HepG2 (cell line): Measurements from ENCODE around the gene CHAF1B. TPM values are rescaled to one million over a fixed set of nuclear protein-coding genes. Genes with fewer than 3 reads are reported as not detected.

ENCODE experiments used
- ATAC-seq: fragments of 200-7000 bp; cut with Tn5 transposase; 3 replicates; pipeline ENCODE4 v1.9.1; 2020; ENCODE audit warnings: mild to moderate bottlenecking, moderate library complexity
- BruUV-seq: library from RNA; stranded (reverse); fragments of 400-500 nt; replicated peaks from 2 replicates; lab custom pipeline; 2021; lab: Mats Ljungman, UMichigan
- CTCF ChIA-PET: fragments of 300-600 bp; formaldehyde crosslinking; extraction: SDS; loops from one replicate; lab custom pipeline; 2021; ENCODE audit warnings: low total read pairs, inconsistent platforms, low intra/inter-chr PET ratio; lab: Yijun Ruan, JAX
- POLR2A ChIA-PET: fragments of 350-600 bp; sonication (Branson Sonifier 250); formaldehyde crosslinking; loops from one replicate; lab custom pipeline; 2020; ENCODE audit warnings: antibody characterized with exemption, inconsistent platforms; lab: Yijun Ruan, JAX
- DNase-seq: peaks from one replicate; pipeline ENCODE4 v3.0.0-alpha.2; 2015; ENCODE audit warnings: low spot score
- FAIRE-seq: peaks from 3 replicates; lab custom pipeline; 2011; peaks lifted over from hg19 to GRCh38; lab: Jason Lieb, UNC
- H2AFZ ChIP-seq: one replicate; pipeline ENCODE4 v1.6.1; 2011; ENCODE audit warnings: low read length, inconsistent platforms
- H3K27ac ChIP-seq: fragments of 300-600 bp; 3 replicates; pipeline ENCODE4 v1.8.0; 2011; ENCODE audit warnings: mixed run types, mild to moderate bottlenecking, mixed read lengths, low read length, inconsistent platforms; ENCODE audit not compliant: insufficient read depth; ENCODE audit errors: extremely low read length
- H3K27me3 ChIP-seq, 2 experiments: fragments of 200-600 bp in 1 of 2; 2 replicates in 1 of 2; 3 replicates in 1 of 2; pipeline versions ENCODE4 v1.6.0 to v1.8.0; 2011; ENCODE audit warnings: low read length in 2 of 2, mild to moderate bottlenecking in 2 of 2, moderate library complexity in 2 of 2, inconsistent platforms in 1 of 2; ENCODE audit not compliant: insufficient read depth in 2 of 2, control insufficient read depth in 1 of 2
- H3K36me3 ChIP-seq, 2 experiments: fragments of 200-600 bp in 1 of 2; replicated peaks in 1 of 2; 2 replicates in 1 of 2; 3 replicates in 1 of 2; pipeline versions ENCODE4 v1.5.1 to v1.8.0; 2011; ENCODE audit warnings: low read length in 2 of 2, inconsistent platforms in 1 of 2; ENCODE audit not compliant: insufficient read depth in 2 of 2, control insufficient read depth in 1 of 2
- H3K4me1 ChIP-seq: 2 replicates; pipeline ENCODE4 v1.5.1; 2012; ENCODE audit warnings: low read length, inconsistent platforms; ENCODE audit not compliant: insufficient read depth
- H3K4me2 ChIP-seq: 2 replicates; pipeline ENCODE4 v1.6.0; 2011; ENCODE audit warnings: low read depth, low read length, inconsistent platforms
- H3K4me3 ChIP-seq, 3 experiments: fragments of 200-600 bp in 1 of 3; sonication (generic), shearing (Covaris generic) in 1 of 3; replicated peaks in 1 of 3; 2 replicates each; pipeline ENCODE4 v1.5.1; 2011 to 2016; ENCODE audit warnings: low read length in 3 of 3, inconsistent platforms in 2 of 3, low read depth in 2 of 3, mild to moderate bottlenecking in 2 of 3, control low read depth in 1 of 3, mixed read lengths in 1 of 3; ENCODE audit not compliant: insufficient read depth in 1 of 3
- H3K79me2 ChIP-seq: one replicate; pipeline ENCODE4 v1.6.1; 2011; ENCODE audit warnings: low read length, inconsistent platforms; ENCODE audit not compliant: insufficient read depth
- H3K9ac ChIP-seq: 2 replicates; pipeline ENCODE4 v1.6.0; 2011; ENCODE audit warnings: mild to moderate bottlenecking, low read depth, low read length, inconsistent platforms; ENCODE audit not compliant: insufficient read depth
- H3K9me3 ChIP-seq: 2 replicates; pipeline ENCODE4 v1.5.1; 2012; ENCODE audit warnings: mild to moderate bottlenecking, low read length
- H4K20me1 ChIP-seq: 2 replicates; pipeline ENCODE4 v1.6.0; 2011; ENCODE audit warnings: inconsistent platforms, mild to moderate bottlenecking, low read length, moderate library complexity; ENCODE audit not compliant: insufficient read depth
- CAMTA2 ChIP-seq: sonication (generic); formaldehyde crosslinking; IDR thresholded peaks from 2 replicates; pipeline ENCODE4 v1.4.0; 2020; ENCODE audit warnings: mild to moderate bottlenecking, missing genetic modification reagents, borderline replicate concordance
- HNRNPL ChIP-seq: fragments of 200-400 bp; formaldehyde crosslinking; IDR thresholded peaks from 2 replicates; pipeline ENCODE4 v1.6.1; 2017; ENCODE audit warnings: mild to moderate bottlenecking, low read depth, low read length
- POLR2AphosphoS5 ChIP-seq: IDR thresholded peaks from 2 replicates; pipeline ENCODE4 v1.6.1; 2012; ENCODE audit warnings: low read depth, low read length
- RAD21 ChIP-seq: fragments of 450-650 bp; formaldehyde crosslinking; IDR thresholded peaks from 2 replicates; pipeline ENCODE4 v1.5.0; 2020; ENCODE audit warnings: mild to moderate bottlenecking
- SMAD1 ChIP-seq: sonication (generic); formaldehyde crosslinking; IDR thresholded peaks from 2 replicates; pipeline ENCODE4 v1.4.0; 2020; ENCODE audit warnings: missing genetic modification reagents, low read depth, mild to moderate bottlenecking, borderline replicate concordance
- THAP11 ChIP-seq: IDR thresholded peaks from 2 replicates; pipeline ENCODE4 v1.6.1; 2016; ENCODE audit warnings: missing biosample characterization, missing genetic modification reagents
- ZFY ChIP-seq: sonication (generic); formaldehyde crosslinking; IDR thresholded peaks from 2 replicates; pipeline ENCODE4 v1.4.0; 2020; ENCODE audit warnings: missing genetic modification reagents
- ZNF501 ChIP-seq: sonication (generic); formaldehyde crosslinking; IDR thresholded peaks from 2 replicates; pipeline ENCODE4 v1.5.1; 2020; ENCODE audit warnings: mild to moderate bottlenecking, moderate library complexity, missing genetic modification reagents
- ZNF569 ChIP-seq: sonication (generic); formaldehyde crosslinking; IDR thresholded peaks from 2 replicates; pipeline ENCODE4 v1.5.0; 2020; ENCODE audit warnings: mild to moderate bottlenecking, missing genetic modification reagents, moderate library complexity, borderline replicate concordance
- ZNF589 ChIP-seq: sonication (generic); formaldehyde crosslinking; conservative IDR thresholded peaks from 2 replicates; pipeline ENCODE4 v1.8.0; 2022; ENCODE audit warnings: mild to moderate bottlenecking, moderate library complexity, missing genetic modification reagents
- WGBS: methylation state at CpG from one replicate; pipeline ENCODE4 v1.1.6; 2017; ENCODE audit warnings: low lambda C conversion rate; 5-methylcytosine and 5-hydroxymethylcytosine counted together
- in situ Hi-C: cut with HindIII; loops from 2 replicates; pipeline ENCODE4 v1.10.0; 2017; ENCODE audit warnings: low pct_unique_long_range_greater_than_20kb; ENCODE audit not compliant: extremely low pct_ligation_motif_present
- intact Hi-C: fragments of 100-400 bp; cut with micrococcal nuclease; formaldehyde crosslinking; loops from one replicate; pipeline ENCODE4 v1.10.0; 2022; ENCODE audit not compliant: unreplicated experiment
- polyA plus RNA-seq, 8 experiments: library from polyadenylated mRNA; depleted of rRNA in 3 of 8; stranded (reverse) in 7 of 8; unstranded in 1 of 8; fragments of >200 nt; fragmentation: Illumina TruSeq in 4 of 8; extraction: Trizol in 4 of 8; gene quantifications; 2 replicates each; pipeline versions ENCODE4 v1.2.1 to v1.2.3, GENCODE V29; 2011 to 2016; ENCODE audit warnings: low read depth in 4 of 8, missing spikeins in 1 of 8, mixed read lengths in 1 of 8; ENCODE audit not compliant: insufficient read depth in 1 of 8
- total RNA-seq, 5 experiments: library from RNA; depleted of rRNA; stranded (reverse); fragments of >200 nt; fragmentation: Illumina TruSeq; extraction: Trizol; gene quantifications; 2 replicates each; pipeline ENCODE4 v1.2.3, GENCODE V29; 2016; ENCODE audit warnings: low read depth in 1 of 5
- TF ChIP-seq, protein P1 (sequence below): sonication (generic); formaldehyde crosslinking; IDR thresholded peaks from 2 replicates; pipeline ENCODE4 v1.5.1; 2020; ENCODE audit warnings: missing genetic modification reagents, mild to moderate bottlenecking, borderline replicate concordance
- TF ChIP-seq, protein P2 (sequence below): sonication (generic); formaldehyde crosslinking; IDR thresholded peaks from 2 replicates; pipeline ENCODE4 v1.4.0; 2020; ENCODE audit warnings: missing genetic modification reagents
- TF ChIP-seq, protein P3 (sequence below): sonication (generic); formaldehyde crosslinking; IDR thresholded peaks from 2 replicates; pipeline ENCODE4 v1.5.1; 2020; ENCODE audit warnings: missing genetic modification reagents, mild to moderate bottlenecking, borderline replicate concordance

Gene CHAF1B
- total and polyA plus RNA-seq, 2 of the 13 experiments (the other 11 are each of a cell fraction or from before 2014, with no cell fraction given), result 5.1 to 14.1 TPM

DNA sequence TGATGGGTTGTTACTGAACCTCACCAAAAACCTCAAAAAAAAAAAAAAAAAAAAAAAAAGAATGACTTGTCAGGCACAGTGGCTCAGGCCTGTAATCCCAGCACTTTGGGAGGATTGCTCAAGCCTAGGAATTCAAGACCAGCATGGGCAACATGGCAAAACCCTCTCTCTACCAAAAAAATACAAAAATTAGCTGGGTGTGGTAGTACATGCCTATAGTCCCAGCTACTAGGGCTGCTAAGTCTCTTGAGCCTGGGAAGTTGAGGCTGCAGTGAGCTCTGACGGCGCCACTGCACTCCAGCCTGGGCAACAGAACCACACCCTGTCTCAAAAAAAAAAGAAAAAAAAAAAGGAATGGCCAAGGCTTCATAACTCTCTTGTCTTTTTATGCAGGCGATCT, 11.1 kb downstream of the CHAF1B start:
- H3K4me3 ChIP-seq, result no peak overlapping the region
- TF ChIP-seq ZFY (CRISPR knock-in tag) (no peak), POLR2AphosphoS5 (no peak), ZNF589 (CRISPR knock-in tag) (no peak), SMAD1 (CRISPR knock-in tag) (no peak), RAD21 (no peak), CAMTA2 (CRISPR knock-in tag) (no peak), HNRNPL (no peak), THAP11 (CRISPR knock-in tag) (no peak), ZNF501 (no peak), ZNF569 (CRISPR knock-in tag) (no peak)
- TF ChIP-seq, protein P1, sequence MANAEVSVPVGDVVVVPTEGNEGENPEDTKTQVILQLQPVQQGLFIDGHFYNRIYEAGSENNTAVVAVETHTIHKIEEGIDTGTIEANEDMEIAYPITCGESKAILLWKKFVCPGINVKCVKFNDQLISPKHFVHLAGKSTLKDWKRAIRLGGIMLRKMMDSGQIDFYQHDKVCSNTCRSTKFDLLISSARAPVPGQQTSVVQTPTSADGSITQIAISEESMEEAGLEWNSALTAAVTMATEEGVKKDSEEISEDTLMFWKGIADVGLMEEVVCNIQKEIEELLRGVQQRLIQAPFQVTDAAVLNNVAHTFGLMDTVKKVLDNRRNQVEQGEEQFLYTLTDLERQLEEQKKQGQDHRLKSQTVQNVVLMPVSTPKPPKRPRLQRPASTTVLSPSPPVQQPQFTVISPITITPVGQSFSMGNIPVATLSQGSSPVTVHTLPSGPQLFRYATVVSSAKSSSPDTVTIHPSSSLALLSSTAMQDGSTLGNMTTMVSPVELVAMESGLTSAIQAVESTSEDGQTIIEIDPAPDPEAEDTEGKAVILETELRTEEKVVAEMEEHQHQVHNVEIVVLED, result no peak
- TF ChIP-seq, protein P2, sequence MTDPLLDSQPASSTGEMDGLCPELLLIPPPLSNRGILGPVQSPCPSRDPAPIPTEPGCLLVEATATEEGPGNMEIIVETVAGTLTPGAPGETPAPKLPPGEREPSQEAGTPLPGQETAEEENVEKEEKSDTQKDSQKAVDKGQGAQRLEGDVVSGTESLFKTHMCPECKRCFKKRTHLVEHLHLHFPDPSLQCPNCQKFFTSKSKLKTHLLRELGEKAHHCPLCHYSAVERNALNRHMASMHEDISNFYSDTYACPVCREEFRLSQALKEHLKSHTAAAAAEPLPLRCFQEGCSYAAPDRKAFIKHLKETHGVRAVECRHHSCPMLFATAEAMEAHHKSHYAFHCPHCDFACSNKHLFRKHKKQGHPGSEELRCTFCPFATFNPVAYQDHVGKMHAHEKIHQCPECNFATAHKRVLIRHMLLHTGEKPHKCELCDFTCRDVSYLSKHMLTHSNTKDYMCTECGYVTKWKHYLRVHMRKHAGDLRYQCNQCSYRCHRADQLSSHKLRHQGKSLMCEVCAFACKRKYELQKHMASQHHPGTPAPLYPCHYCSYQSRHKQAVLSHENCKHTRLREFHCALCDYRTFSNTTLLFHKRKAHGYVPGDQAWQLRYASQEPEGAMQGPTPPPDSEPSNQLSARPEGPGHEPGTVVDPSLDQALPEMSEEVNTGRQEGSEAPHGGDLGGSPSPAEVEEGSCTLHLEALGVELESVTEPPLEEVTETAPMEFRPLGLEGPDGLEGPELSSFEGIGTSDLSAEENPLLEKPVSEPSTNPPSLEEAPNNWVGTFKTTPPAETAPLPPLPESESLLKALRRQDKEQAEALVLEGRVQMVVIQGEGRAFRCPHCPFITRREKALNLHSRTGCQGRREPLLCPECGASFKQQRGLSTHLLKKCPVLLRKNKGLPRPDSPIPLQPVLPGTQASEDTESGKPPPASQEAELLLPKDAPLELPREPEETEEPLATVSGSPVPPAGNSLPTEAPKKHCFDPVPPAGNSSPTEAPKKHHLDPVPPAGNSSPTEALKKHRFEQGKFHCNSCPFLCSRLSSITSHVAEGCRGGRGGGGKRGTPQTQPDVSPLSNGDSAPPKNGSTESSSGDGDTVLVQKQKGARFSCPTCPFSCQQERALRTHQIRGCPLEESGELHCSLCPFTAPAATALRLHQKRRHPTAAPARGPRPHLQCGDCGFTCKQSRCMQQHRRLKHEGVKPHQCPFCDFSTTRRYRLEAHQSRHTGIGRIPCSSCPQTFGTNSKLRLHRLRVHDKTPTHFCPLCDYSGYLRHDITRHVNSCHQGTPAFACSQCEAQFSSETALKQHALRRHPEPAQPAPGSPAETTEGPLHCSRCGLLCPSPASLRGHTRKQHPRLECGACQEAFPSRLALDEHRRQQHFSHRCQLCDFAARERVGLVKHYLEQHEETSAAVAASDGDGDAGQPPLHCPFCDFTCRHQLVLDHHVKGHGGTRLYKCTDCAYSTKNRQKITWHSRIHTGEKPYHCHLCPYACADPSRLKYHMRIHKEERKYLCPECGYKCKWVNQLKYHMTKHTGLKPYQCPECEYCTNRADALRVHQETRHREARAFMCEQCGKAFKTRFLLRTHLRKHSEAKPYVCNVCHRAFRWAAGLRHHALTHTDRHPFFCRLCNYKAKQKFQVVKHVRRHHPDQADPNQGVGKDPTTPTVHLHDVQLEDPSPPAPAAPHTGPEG, result no peak
- TF ChIP-seq, protein P3, sequence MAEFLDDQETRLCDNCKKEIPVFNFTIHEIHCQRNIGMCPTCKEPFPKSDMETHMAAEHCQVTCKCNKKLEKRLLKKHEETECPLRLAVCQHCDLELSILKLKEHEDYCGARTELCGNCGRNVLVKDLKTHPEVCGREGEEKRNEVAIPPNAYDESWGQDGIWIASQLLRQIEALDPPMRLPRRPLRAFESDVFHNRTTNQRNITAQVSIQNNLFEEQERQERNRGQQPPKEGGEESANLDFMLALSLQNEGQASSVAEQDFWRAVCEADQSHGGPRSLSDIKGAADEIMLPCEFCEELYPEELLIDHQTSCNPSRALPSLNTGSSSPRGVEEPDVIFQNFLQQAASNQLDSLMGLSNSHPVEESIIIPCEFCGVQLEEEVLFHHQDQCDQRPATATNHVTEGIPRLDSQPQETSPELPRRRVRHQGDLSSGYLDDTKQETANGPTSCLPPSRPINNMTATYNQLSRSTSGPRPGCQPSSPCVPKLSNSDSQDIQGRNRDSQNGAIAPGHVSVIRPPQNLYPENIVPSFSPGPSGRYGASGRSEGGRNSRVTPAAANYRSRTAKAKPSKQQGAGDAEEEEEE, result no peak
- in situ Hi-C loops (no loop called here), intact Hi-C loops (no loop called here)
- ATAC-seq (no peak), DNase-seq (no peak), FAIRE-seq (no peak)
- ChIA-PET POLR2A (no interaction called here), CTCF (no interaction called here)
- no peaks in the 10 kb centered on the region for H4K20me1 ChIP-seq
- H3K9me3 ChIP-seq, result no peaks in the 10 kb centered on the region
- H3K27ac ChIP-seq, result no peak overlapping the region
- H3K27me3 ChIP-seq, result no peaks in the 10 kb centered on the region
- H3K4me1 ChIP-seq, result no peaks in the 10 kb centered on the region
- no peaks in the 10 kb centered on the region for H3K79me2 ChIP-seq
- no peak overlapping the region for H2AFZ ChIP-seq
- 95% methylated on average over 3 of the region's 3 CpGs for WGBS
- no peak overlapping the region for H3K4me2 ChIP-seq
- peaks cover 2 to 18% of the 10 kb centered on the region in 2 experiments; a peak in 3 of 5 replicates for H3K36me3 ChIP-seq
- BruUV-seq, result no TSS peak
- no peak overlapping the region for H3K9ac ChIP-seq
